HL-60/S4 treated with phorbol 12-myristate 13-acetate at 8.2 ng/mL for 4 days and 3 days (cell line): ENCODE data around the gene CPNE4.
"Not testable (repeated sequence)": the region's sequence is repeated elsewhere in the genome, so short reads cannot be mapped to it uniquely, and the experiment has no call there.

Source experiments
- in situ Hi-C: fragments of 300-500 bp; cut with MboI; formaldehyde crosslinking; loops from 2 replicates; pipeline ENCODE4 v1.15.0; 2022; ENCODE audit warnings: low sequenced_read_pairs

CPNE4 gene

DNA sequence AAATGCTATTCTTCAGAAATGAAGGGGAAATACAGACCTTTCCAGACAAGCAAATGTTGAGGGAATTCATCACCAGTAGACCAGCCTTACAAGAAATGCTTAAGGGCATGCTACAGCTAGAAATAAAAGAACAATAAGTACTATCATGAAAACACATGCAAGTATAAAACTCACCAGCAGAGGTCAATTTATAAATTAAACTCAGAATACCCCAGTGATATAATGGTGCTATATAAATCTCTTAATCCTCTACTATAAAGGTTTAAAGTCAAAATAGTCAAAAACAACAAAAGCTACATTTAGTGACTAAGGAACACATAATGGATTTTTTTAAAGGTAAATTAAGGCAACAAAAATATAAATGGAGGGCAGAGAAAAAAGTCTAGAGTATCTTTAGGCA is 142.5 kb downstream of the CPNE4 start:
- in situ Hi-C loops, result no loop called here

DNA sequence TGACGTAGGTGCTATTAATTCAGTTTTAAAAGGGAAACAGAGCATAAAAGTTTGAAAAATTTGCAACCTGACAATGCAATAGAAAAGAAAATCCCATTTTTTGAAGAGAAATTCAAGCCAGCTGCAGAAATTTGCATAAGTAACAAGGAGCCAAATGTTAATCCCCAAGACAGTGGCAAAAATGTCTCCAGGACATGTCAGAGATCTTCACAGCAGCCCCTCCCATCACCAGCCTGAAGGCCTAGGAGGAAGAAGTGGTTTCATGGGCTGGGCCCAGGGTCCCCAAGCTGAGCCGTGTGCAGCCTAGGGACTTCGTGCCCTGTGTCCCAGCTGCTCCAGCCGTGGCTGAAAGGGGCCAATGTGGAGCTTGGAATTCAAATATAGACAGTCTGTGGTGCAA is 148.9 kb downstream of the CPNE4 start:
- in situ Hi-C loops, result not testable (repeated sequence)

DNA sequence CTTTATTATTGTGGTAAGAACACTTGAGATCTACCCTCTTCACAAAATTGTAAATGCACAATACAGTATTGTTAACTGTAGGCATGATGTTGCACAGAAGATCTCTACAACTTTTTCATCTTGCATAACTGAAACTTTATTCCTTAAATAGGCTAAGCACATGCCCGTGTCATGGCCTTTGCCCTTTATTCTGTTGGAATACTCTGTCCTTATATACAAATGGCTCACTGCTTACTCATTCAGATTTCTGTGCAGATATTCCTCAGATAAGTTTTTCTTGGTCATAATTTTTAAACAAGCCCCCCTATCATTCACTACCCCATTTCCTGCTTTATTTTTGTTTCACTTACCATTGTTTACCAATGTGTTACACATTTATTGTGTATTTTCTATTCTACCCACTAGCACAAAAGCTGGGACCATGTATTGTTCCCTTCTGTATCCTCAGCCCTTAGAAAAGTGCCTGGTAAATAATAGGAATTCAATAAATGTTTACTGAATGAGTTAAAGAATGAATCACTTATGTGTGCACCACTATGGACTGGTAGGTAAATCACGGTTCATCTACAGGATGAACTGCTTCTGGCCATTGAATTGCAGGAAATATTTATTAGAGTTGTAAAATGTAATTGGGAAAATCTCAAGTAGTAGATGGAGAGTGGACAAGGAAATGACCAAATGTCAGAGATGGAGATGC is 151.0 kb downstream of the CPNE4 start:
- in situ Hi-C loops, result no loop called here

DNA sequence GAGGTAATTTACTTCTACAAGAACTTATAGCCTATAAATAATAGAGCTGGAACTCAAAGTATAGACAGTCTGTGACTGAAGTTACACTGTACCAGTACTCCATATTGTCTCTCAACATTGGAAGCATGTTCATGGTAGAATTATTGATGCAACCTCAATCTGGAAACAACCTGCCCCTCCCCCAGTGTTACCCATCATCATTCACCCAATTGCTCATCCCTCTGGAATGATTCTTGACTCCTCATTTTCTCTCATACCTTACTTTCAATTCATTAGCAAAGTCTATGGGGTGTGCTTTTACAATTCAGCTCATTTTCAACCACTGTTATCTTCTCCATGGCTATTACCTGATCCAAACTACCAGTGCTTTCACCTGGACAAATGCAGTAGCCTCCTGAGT is 151.7 kb downstream of the CPNE4 start:
- in situ Hi-C loops, result no loop called here

- in situ Hi-C loops, result no loop called here
These were observed 153.0 kb downstream of the CPNE4 start for GRCh38 chr3:131881777-131882176.

DNA sequence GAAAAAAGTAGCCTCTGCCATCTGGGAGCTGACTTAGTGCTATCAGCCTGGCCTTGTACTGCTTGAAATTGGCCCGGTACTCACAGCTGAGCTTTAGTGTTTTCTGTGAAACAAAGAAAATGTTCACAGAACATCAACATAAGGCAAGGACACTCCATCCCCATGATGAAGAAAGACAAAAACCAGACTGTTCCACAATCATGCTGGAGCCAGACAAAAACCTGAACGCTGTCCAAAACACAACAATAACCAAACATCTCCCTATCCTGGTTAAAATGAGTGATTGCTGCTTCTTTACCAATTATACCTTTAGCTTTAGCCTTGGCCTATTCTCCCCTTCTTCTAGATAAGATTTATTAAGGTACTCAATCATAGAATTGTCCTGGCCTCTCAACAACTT is 153.9 kb downstream of the CPNE4 start:
- in situ Hi-C loops, result no loop called here

GRCh38 chr3:131868203-131868602 is 166.6 kb downstream of the CPNE4 start:
- in situ Hi-C loops, result no loop called here

- in situ Hi-C loops, result no loop called here
These were observed 178.6 kb downstream of the CPNE4 start for GRCh38 chr3:131856171-131856570.

DNA sequence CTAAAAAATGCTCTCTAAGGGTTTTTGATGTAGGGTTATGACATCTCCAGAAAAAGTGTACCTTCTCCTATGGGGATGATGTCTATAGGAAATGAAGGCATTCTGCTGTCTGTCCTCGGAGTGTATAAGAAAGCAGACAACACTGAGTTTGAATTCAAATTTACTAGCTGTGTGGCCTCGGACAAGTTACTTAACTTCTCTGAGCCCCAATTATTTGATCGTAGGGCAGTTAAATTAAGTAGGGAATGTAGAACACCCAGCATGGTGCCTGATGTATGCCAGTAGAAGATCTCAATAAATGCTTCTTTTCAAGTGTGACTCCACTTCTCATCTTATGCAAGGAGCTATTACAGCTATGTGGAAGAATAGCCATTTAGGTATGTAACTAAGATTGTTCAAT is 184.6 kb downstream of the CPNE4 start:
- in situ Hi-C loops, result no loop called here

DNA sequence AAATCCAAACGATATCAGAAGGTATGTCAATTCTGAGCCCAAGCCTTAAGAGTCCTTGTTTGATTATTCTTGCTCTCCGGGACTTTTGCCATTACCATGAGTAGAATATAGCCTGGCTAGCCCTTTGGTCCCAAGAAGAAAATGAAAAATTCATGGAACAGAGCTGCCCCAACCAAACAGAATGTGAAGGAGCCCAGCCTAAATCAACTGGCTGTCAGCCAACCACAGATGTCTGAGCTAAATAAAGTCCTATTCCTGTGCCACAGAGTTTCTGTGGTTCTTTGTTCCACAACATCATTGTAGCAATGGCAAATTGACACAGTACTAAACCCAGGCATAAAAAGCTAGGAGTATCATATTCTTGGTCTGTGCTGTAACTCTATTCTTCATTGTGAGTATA is 185.2 kb downstream of the CPNE4 start:
- in situ Hi-C loops, result no loop called here

GRCh38 chr3:131847966-131848510 is 186.8 kb downstream of the CPNE4 start:
- in situ Hi-C loops, result no loop called here

GRCh38 chr3:131846296-131846924 is 188.4 kb downstream of the CPNE4 start:
- in situ Hi-C loops, result no loop called here

GRCh38 chr3:131843174-131843573 is 191.6 kb downstream of the CPNE4 start:
- in situ Hi-C loops, result no loop called here

DNA sequence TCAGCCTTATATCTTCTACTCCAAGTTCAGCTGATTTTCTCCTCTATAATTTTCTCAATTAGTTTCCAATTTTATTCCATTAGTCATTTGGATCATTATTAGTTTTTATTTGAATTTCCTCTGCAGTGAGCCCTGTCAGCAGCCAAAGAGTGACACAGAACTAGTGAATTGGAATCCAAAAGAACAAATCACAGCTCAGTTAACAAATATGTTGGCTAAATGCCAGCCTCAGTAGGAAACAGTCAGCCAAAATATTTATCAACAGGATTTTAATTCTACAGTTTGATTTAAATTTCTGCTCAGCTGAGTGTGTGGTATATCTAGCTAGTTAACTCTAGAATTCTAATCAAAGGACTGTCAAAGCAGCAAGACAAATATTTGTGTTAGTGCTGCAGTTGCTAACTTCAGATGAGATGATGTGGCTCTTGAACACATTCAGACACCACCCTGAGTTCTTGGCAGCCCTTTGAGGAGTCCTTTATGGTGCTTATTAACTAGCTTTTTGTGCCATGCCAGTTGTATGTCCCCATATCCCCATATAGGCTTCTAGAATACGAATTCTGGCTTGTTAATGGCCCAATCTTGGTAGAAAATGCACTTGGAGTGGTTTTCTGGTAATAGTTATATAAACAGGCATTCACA is 194.5 kb downstream of the CPNE4 start:
- in situ Hi-C loops, result no loop called here

DNA sequence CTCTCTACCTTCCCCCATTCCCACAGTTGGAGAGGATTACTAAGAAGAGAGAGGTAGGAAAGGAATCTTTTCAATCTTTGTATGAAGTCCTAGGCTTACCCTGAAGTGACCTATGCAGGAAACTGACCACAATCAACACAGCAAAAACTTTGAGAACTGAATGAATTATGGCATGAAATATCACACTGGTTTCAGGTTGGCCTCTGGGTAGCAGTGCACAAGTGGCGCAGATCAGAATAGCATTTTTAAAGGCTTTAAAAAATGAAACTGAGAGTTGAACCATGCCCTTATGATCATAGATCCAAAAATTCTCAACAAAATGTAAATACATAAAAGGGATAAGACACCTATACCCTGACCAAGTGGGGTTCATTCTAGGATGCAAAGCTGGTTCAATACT is 198.9 kb downstream of the CPNE4 start:
- in situ Hi-C loops, result no loop called here

GRCh38 chr3:131831608-131832007 is 203.2 kb downstream of the CPNE4 start:
- in situ Hi-C loops, result no loop called here

- in situ Hi-C loops, result no loop called here
These were observed 213.5 kb downstream of the CPNE4 start for GRCh38 chr3:131821191-131821762.

- in situ Hi-C loops, result no loop called here
These were observed 215.3 kb downstream of the CPNE4 start for GRCh38 chr3:131819381-131820055.

DNA sequence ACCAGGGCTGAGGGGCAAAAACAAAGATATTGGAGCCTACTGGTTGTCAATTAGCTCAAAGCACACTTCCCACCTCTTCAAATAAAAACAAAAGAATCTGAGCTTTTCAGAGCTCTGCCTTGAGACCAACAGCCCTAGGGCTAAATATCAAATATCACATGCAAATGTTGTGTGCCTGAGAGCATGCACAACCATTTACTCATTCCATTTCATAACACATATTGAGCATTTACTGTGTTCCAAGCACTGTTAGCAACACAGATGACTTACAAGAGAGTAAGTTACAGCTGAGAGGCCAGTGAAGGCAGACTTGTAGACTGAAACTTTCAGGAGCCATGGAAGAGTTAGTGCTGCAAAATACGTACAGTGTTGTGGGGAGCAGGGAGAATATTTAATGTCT is 222.4 kb downstream of the CPNE4 start:
- in situ Hi-C loops, result no loop called here

DNA sequence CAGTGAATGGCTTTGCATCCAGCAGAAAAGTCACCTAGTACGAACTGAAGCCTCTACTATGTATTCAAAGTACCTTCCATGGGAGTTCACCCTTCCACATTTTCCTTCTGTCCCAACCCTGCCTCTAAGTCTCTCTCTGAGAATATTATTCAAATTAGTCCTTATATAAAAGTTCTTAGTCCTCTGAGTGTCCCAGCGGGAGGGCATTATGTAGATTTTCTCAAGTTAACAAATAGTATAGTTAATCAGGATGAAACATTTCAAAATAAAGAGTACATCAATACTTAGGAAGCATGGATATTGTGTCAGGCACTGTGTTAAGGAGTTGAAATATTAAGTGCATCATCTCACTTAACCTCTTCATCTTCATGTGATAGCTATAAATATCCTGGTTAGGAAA is 223.3 kb downstream of the CPNE4 start:
- in situ Hi-C loops, result no loop called here

GRCh38 chr3:131807822-131808221 is 227.0 kb downstream of the CPNE4 start:
- in situ Hi-C loops, result no loop called here
